SK-N-SH treated with all-trans-retinoic acid at 6 μM for 48 hours (cell line): ENCODE measurements around the gene ARID3B.

Experiments
- ARNTL ChIP-seq: fragments of 450-650 bp; formaldehyde crosslinking; IDR thresholded peaks from 2 replicates; pipeline ENCODE4 v1.5.0; 2020; ENCODE audit warnings: low read depth, mild to moderate bottlenecking, moderate library complexity, borderline replicate concordance
- BACH2 ChIP-seq: fragments of 250-450 bp; sonication (Bioruptor Pico); IDR thresholded peaks from 2 replicates; pipeline ENCODE4 v1.9.0; 2021; ENCODE audit warnings: mild to moderate bottlenecking, borderline replicate concordance
- ISL1 ChIP-seq: fragments of 250-450 bp; sonication (Bioruptor Pico); IDR thresholded peaks from 2 replicates; pipeline ENCODE4 v2.1.2; 2022; ENCODE audit warnings: mild to moderate bottlenecking, moderate library complexity
- OSR1 ChIP-seq: fragments of 250-450 bp; sonication (Bioruptor Pico); IDR thresholded peaks from 2 replicates; pipeline ENCODE4 v1.8.0; 2022; ENCODE audit warnings: moderate library complexity, mild to moderate bottlenecking, inconsistent platforms
- PPARA ChIP-seq: fragments of 250-450 bp; sonication (Bioruptor Pico); IDR thresholded peaks from 2 replicates; pipeline ENCODE4 v1.5.0; 2020; ENCODE audit warnings: mild to moderate bottlenecking, borderline replicate concordance
- RARB ChIP-seq: fragments of 250-450 bp; sonication (Bioruptor Pico); IDR thresholded peaks from 2 replicates; pipeline ENCODE4 v1.8.0; 2021; ENCODE audit warnings: mild to moderate bottlenecking, moderate library complexity
- SNAI2 ChIP-seq: fragments of 250-450 bp; sonication (Bioruptor Pico); IDR thresholded peaks from 2 replicates; pipeline ENCODE4 v1.5.0; 2020; ENCODE audit warnings: mild to moderate bottlenecking, moderate library complexity
- ZFP3 ChIP-seq: fragments of 250-450 bp; sonication (Bioruptor Pico); IDR thresholded peaks from 2 replicates; pipeline ENCODE4 v1.5.0; 2020; ENCODE audit warnings: mild to moderate bottlenecking, moderate library complexity
- ZFP30 ChIP-seq: fragments of 450-650 bp; formaldehyde crosslinking; IDR thresholded peaks from 2 replicates; pipeline ENCODE4 v1.5.0; 2022; ENCODE audit warnings: mild to moderate bottlenecking, moderate library complexity
- ZNF565 ChIP-seq: fragments of 450-650 bp; formaldehyde crosslinking; conservative IDR thresholded peaks from 2 replicates; pipeline ENCODE4 v1.5.0; 2020; ENCODE audit warnings: low read depth, mild to moderate bottlenecking, moderate library complexity
- TF ChIP-seq, protein P1 (sequence below): fragments of 250-450 bp; sonication (Bioruptor Pico); IDR thresholded peaks from 2 replicates; pipeline ENCODE4 v1.8.0; 2020; ENCODE audit warnings: mild to moderate bottlenecking, moderate library complexity, borderline replicate concordance
- TF ChIP-seq, protein P2 (sequence below): fragments of 250-450 bp; sonication (Bioruptor Pico); IDR thresholded peaks from 2 replicates; pipeline ENCODE4 v1.5.0; 2020; ENCODE audit warnings: mild to moderate bottlenecking, moderate library complexity
- TF ChIP-seq, protein P3 (sequence below): fragments of 250-450 bp; sonication (Bioruptor Pico); IDR thresholded peaks from 2 replicates; pipeline ENCODE4 v1.5.1; 2020; ENCODE audit warnings: low read depth, mild to moderate bottlenecking, moderate library complexity

DNA sequence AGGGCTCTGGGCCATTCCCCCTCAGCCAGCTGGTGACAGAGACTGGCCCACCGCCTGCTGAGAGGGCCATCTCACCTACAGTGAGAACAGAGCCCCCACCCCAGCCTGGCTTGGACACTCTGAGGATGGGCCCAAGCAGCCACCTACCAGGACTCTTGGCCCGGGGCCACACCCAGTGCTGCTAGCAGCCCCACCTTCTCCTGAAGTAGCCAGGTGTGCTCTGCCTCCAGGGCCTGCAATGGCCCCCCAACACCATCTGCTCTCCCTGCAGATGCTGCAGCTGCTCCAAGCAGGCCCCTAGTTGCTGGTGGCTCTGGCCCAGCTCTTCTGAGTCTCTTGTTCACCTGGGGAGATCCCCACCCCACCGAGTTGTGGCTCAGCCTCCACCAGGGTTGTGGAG, 67.8 kb downstream of the ARID3B start:
- TF ChIP-seq ZFP30 (CRISPR knock-in tag) (no peak), SNAI2 (CRISPR knock-in tag) (no peak), ARNTL (no peak), BACH2 (CRISPR knock-in tag) (no peak), RARB (CRISPR knock-in tag) (no peak), ISL1 (CRISPR knock-in tag) (no peak), OSR1 (no peak), ZNF565 (no peak), PPARA (CRISPR knock-in tag) (no peak), ZFP3 (CRISPR knock-in tag) (no peak)
- TF ChIP-seq, protein P1, sequence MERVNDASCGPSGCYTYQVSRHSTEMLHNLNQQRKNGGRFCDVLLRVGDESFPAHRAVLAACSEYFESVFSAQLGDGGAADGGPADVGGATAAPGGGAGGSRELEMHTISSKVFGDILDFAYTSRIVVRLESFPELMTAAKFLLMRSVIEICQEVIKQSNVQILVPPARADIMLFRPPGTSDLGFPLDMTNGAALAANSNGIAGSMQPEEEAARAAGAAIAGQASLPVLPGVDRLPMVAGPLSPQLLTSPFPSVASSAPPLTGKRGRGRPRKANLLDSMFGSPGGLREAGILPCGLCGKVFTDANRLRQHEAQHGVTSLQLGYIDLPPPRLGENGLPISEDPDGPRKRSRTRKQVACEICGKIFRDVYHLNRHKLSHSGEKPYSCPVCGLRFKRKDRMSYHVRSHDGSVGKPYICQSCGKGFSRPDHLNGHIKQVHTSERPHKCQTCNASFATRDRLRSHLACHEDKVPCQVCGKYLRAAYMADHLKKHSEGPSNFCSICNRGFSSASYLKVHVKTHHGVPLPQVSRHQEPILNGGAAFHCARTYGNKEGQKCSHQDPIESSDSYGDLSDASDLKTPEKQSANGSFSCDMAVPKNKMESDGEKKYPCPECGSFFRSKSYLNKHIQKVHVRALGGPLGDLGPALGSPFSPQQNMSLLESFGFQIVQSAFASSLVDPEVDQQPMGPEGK: no peak
- TF ChIP-seq, protein P2, sequence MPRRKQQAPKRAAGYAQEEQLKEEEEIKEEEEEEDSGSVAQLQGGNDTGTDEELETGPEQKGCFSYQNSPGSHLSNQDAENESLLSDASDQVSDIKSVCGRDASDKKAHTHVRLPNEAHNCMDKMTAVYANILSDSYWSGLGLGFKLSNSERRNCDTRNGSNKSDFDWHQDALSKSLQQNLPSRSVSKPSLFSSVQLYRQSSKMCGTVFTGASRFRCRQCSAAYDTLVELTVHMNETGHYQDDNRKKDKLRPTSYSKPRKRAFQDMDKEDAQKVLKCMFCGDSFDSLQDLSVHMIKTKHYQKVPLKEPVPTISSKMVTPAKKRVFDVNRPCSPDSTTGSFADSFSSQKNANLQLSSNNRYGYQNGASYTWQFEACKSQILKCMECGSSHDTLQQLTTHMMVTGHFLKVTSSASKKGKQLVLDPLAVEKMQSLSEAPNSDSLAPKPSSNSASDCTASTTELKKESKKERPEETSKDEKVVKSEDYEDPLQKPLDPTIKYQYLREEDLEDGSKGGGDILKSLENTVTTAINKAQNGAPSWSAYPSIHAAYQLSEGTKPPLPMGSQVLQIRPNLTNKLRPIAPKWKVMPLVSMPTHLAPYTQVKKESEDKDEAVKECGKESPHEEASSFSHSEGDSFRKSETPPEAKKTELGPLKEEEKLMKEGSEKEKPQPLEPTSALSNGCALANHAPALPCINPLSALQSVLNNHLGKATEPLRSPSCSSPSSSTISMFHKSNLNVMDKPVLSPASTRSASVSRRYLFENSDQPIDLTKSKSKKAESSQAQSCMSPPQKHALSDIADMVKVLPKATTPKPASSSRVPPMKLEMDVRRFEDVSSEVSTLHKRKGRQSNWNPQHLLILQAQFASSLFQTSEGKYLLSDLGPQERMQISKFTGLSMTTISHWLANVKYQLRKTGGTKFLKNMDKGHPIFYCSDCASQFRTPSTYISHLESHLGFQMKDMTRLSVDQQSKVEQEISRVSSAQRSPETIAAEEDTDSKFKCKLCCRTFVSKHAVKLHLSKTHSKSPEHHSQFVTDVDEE (CRISPR knock-in tag): no peak
- TF ChIP-seq, protein P3, sequence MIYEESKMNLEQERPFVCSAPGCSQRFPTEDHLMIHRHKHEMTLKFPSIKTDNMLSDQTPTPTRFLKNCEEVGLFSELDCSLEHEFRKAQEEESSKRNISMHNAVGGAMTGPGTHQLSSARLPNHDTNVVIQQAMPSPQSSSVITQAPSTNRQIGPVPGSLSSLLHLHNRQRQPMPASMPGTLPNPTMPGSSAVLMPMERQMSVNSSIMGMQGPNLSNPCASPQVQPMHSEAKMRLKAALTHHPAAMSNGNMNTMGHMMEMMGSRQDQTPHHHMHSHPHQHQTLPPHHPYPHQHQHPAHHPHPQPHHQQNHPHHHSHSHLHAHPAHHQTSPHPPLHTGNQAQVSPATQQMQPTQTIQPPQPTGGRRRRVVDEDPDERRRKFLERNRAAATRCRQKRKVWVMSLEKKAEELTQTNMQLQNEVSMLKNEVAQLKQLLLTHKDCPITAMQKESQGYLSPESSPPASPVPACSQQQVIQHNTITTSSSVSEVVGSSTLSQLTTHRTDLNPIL (CRISPR knock-in tag): no peak
